H1 (cell line): ENCODE results near the gene PLEKHM1.
"Not testable (repeated sequence)": the region's sequence is repeated elsewhere in the genome, so short reads cannot be mapped to it uniquely, and the experiment has no call there.

Experiments
- CBX8 ChIP-seq: fragments of 300-800, 300-1000 bp; sonication (generic); IDR thresholded peaks from 2 replicates; pipeline ENCODE4 v1.7.1; 2016; ENCODE audit warnings: low read depth, low read length, borderline replicate concordance
- CHD2 ChIP-seq: IDR thresholded peaks from 2 replicates; pipeline ENCODE4 v1.6.1; 2012; ENCODE audit warnings: low read length, improper control_type of control experiment
- EGR1 ChIP-seq: IDR thresholded peaks from 2 replicates; pipeline ENCODE4 v1.6.1; 2011; ENCODE audit warnings: low read depth, low read length, borderline replicate concordance
- EZH2 ChIP-seq: fragments of 200-600 bp; sonication (generic); IDR thresholded peaks from 2 replicates; pipeline ENCODE4 v1.7.1; 2012; ENCODE audit warnings: low read depth, mild to moderate bottlenecking, moderate library complexity, low read length, inconsistent platforms; ENCODE audit not compliant: severe bottlenecking
- JUN ChIP-seq: IDR thresholded peaks from 2 replicates; pipeline ENCODE4 v1.6.1; 2011; ENCODE audit warnings: low read depth, mild to moderate bottlenecking, improper control_type of control experiment, low read length
- JUND ChIP-seq: IDR thresholded peaks from 2 replicates; pipeline ENCODE4 v1.6.1; 2011; ENCODE audit warnings: mild to moderate bottlenecking, improper control_type of control experiment, low read length
- RBBP5 ChIP-seq: IDR thresholded peaks from 2 replicates; pipeline ENCODE4 v1.7.1; 2012; ENCODE audit warnings: low read depth, mild to moderate bottlenecking, inconsistent platforms, low read length, moderate library complexity, borderline replicate concordance
- RFX5 ChIP-seq: IDR thresholded peaks from 2 replicates; pipeline ENCODE4 v1.6.1; 2011; ENCODE audit warnings: low read depth, low read length, improper control_type of control experiment, borderline replicate concordance
- SAP30 ChIP-seq: fragments of 300-600 bp; sonication (generic); IDR thresholded peaks from 2 replicates; pipeline ENCODE4 v1.7.1; 2012; ENCODE audit warnings: low read length, moderate library complexity, mild to moderate bottlenecking, inconsistent platforms; ENCODE audit not compliant: insufficient read depth, insufficient replicate concordance
- TAF7 ChIP-seq: optimal IDR thresholded peaks from 2 replicates; pipeline ENCODE3; 2011; ENCODE audit warnings: low read depth, mild to moderate bottlenecking, inconsistent platforms, low read length, moderate library complexity, borderline replicate concordance
- TEAD4 ChIP-seq: IDR thresholded peaks from 2 replicates; pipeline ENCODE4 v1.6.1; 2012; ENCODE audit warnings: low read depth, low read length, inconsistent platforms, mixed read lengths
- TF ChIP-seq, protein P1 (sequence below), 3 experiments: IDR thresholded peaks; 1 replicate in 2 of 3; 2 replicates in 1 of 3; pipeline versions ENCODE4 v1.5.1 to v1.6.1; 2011; ENCODE audit warnings: low read length in 3 of 3, mild to moderate bottlenecking in 3 of 3, inconsistent platforms in 2 of 3, low read depth in 1 of 3, moderate library complexity in 1 of 3; ENCODE audit not compliant: insufficient read depth in 1 of 3; ENCODE audit errors: control extremely low read depth in 1 of 3
- TF ChIP-seq, protein P2 (sequence below): IDR thresholded peaks from 2 replicates; pipeline ENCODE4 v1.6.1; 2012; ENCODE audit warnings: low read length, inconsistent platforms

DNA sequence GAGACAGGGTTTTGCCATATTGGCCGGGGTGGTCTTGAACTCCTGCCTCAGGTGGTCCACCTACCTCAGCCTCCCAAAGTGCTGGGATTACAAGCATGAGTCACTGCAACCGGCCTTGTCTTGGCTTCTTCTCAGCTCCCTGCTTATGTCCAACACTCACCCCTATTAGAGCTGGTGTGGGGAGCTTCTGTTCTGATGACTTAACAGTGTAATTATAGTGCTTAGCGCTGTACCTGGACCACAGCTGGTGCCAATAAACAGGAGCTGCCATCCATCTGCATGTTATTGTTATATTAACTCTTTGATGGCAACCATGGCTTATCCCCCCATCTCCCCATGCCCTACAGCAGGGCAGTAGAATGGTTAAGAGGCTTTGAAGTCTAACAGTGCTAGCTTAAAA is 15.6 kb upstream of the PLEKHM1 start:
- TF ChIP-seq, protein P1, sequence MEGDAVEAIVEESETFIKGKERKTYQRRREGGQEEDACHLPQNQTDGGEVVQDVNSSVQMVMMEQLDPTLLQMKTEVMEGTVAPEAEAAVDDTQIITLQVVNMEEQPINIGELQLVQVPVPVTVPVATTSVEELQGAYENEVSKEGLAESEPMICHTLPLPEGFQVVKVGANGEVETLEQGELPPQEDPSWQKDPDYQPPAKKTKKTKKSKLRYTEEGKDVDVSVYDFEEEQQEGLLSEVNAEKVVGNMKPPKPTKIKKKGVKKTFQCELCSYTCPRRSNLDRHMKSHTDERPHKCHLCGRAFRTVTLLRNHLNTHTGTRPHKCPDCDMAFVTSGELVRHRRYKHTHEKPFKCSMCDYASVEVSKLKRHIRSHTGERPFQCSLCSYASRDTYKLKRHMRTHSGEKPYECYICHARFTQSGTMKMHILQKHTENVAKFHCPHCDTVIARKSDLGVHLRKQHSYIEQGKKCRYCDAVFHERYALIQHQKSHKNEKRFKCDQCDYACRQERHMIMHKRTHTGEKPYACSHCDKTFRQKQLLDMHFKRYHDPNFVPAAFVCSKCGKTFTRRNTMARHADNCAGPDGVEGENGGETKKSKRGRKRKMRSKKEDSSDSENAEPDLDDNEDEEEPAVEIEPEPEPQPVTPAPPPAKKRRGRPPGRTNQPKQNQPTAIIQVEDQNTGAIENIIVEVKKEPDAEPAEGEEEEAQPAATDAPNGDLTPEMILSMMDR (IDR thresholded peaks at IDR 0.05; ENCODE audit: control extremely low read depth in 1 of 3, insufficient read depth in 1 of 3, low read depth in 1 of 3, low read length in 3 of 3), result not testable (repeated sequence)
- TF ChIP-seq JUN, EGR1, RBBP5, JUND, EZH2, TEAD4, TAF7, CHD2, CBX8, SAP30, RFX5: not testable (repeated sequence)
- TF ChIP-seq, protein P2, sequence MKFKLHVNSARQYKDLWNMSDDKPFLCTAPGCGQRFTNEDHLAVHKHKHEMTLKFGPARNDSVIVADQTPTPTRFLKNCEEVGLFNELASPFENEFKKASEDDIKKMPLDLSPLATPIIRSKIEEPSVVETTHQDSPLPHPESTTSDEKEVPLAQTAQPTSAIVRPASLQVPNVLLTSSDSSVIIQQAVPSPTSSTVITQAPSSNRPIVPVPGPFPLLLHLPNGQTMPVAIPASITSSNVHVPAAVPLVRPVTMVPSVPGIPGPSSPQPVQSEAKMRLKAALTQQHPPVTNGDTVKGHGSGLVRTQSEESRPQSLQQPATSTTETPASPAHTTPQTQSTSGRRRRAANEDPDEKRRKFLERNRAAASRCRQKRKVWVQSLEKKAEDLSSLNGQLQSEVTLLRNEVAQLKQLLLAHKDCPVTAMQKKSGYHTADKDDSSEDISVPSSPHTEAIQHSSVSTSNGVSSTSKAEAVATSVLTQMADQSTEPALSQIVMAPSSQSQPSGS, result not testable (repeated sequence)
